IMR-90 (cell line): Measurements from ENCODE around the gene TTC3. TPM values are rescaled to one million over a fixed set of nuclear protein-coding genes. Genes with fewer than 3 reads are reported as not detected.

Experiments used
- ATAC-seq: fragments of 200-7000 bp; cut with Tn5 transposase; 2 replicates; pipeline ENCODE4 v1.9.1; 2020; ENCODE audit warnings: low read depth, mild to moderate bottlenecking, moderate library complexity
- BruUV-seq: library from RNA; stranded (reverse); fragments of 400-500 nt; replicated peaks from 2 replicates; lab custom pipeline; 2021; lab: Mats Ljungman, UMichigan
- CTCF ChIA-PET: fragments of 300-600 bp; formaldehyde crosslinking; extraction: SDS; loops from one replicate; lab custom pipeline; 2021; ENCODE audit warnings: antibody characterized with exemption; lab: Yijun Ruan, JAX
- POLR2A ChIA-PET: fragments of 300-600 bp; sonication (Branson Sonifier 250); formaldehyde crosslinking; loops from one replicate; lab custom pipeline; 2022; ENCODE audit warnings: antibody characterized with exemption; ENCODE audit not compliant: unreplicated experiment; lab: Charles Lee
- DNase-seq: peaks from one replicate; pipeline ENCODE4 v3.0.0; 2013
- H2AFZ ChIP-seq: replicated peaks from 2 replicates; pipeline ENCODE3; 2013; ENCODE audit warnings: low read length, mild to moderate bottlenecking; ENCODE audit not compliant: poor library complexity
- H2AK5ac ChIP-seq: 2 replicates; pipeline ENCODE4 v1.6.1; 2013; ENCODE audit warnings: low read depth, low read length, inconsistent platforms
- H2AK9ac ChIP-seq: replicated peaks from 2 replicates; pipeline ENCODE3; 2013; ENCODE audit warnings: mild to moderate bottlenecking, low read depth, low read length, moderate library complexity; ENCODE audit not compliant: poor library complexity
- H2BK120ac ChIP-seq: 2 replicates; pipeline ENCODE4 v1.6.1; 2013; ENCODE audit warnings: low read depth, low read length, inconsistent platforms
- H2BK15ac ChIP-seq: 3 replicates; pipeline ENCODE4 v1.6.1; 2013; ENCODE audit warnings: low read depth, low read length, inconsistent platforms
- H2BK20ac ChIP-seq: 2 replicates; pipeline ENCODE4 v1.6.1; 2013; ENCODE audit warnings: low read depth, mild to moderate bottlenecking, inconsistent platforms, low read length, moderate library complexity
- H2BK5ac ChIP-seq: 2 replicates; pipeline ENCODE4 v1.6.1; 2013; ENCODE audit warnings: mild to moderate bottlenecking, low read depth, low read length, inconsistent platforms; ENCODE audit not compliant: poor library complexity, severe bottlenecking
- H3K14ac ChIP-seq: replicated peaks from 2 replicates; pipeline ENCODE4 v1.6.1; 2013; ENCODE audit warnings: low read depth, low read length, inconsistent platforms
- H3K18ac ChIP-seq: 2 replicates; pipeline ENCODE4 v1.6.1; 2013; ENCODE audit warnings: low read depth, low read length, control low read depth
- H3K23ac ChIP-seq: 2 replicates; pipeline ENCODE4 v1.6.1; 2013; ENCODE audit warnings: low read depth, low read length, inconsistent platforms
- H3K27ac ChIP-seq: 2 replicates; pipeline ENCODE4 v1.5.1; 2013; ENCODE audit warnings: mild to moderate bottlenecking, control low read depth, low read length; ENCODE audit not compliant: insufficient read depth
- H3K27me3 ChIP-seq: 2 replicates; pipeline ENCODE4 v1.6.1; 2013; ENCODE audit warnings: low read length; ENCODE audit not compliant: control insufficient read depth, insufficient read depth
- H3K36me3 ChIP-seq: 2 replicates; pipeline ENCODE4 v1.6.1; 2013; ENCODE audit warnings: low read length, mixed read lengths; ENCODE audit not compliant: control insufficient read depth, insufficient read depth
- H3K4ac ChIP-seq: 2 replicates; pipeline ENCODE4 v1.6.1; 2013; ENCODE audit warnings: low read depth, low read length, inconsistent platforms
- H3K4me1 ChIP-seq: 2 replicates; pipeline ENCODE4 v1.6.1; 2013; ENCODE audit warnings: low read length, mixed read lengths; ENCODE audit not compliant: control insufficient read depth, insufficient read depth
- H3K4me2 ChIP-seq: 2 replicates; pipeline ENCODE4 v1.6.1; 2013; ENCODE audit warnings: low read depth, mild to moderate bottlenecking, control low read depth, low read length, moderate library complexity
- H3K4me3 ChIP-seq: 2 replicates; pipeline ENCODE4 v1.5.1; 2013; ENCODE audit warnings: low read depth, mild to moderate bottlenecking, control low read depth, low read length, moderate library complexity; ENCODE audit not compliant: insufficient read depth
- H3K56ac ChIP-seq: 2 replicates; pipeline ENCODE4 v1.6.1; 2013; ENCODE audit warnings: low read length, inconsistent platforms; ENCODE audit not compliant: insufficient read depth; ENCODE audit errors: extremely low read depth
- H3K79me1 ChIP-seq, 2 experiments: 2 replicates each; pipeline ENCODE4 v1.6.1; 2013; ENCODE audit warnings: low read length in 2 of 2, inconsistent platforms in 1 of 2, low read depth in 1 of 2
- H3K9ac ChIP-seq: 2 replicates; pipeline ENCODE4 v1.6.1; 2013; ENCODE audit warnings: low read depth, low read length, control low read depth
- H3K9me1 ChIP-seq: 2 replicates; pipeline ENCODE4 v1.6.1; 2013; ENCODE audit warnings: low read length, inconsistent platforms; ENCODE audit not compliant: insufficient read depth
- H3K9me3 ChIP-seq: 2 replicates; pipeline ENCODE4 v1.6.1; 2013; ENCODE audit warnings: low read length; ENCODE audit not compliant: control insufficient read depth, insufficient read depth
- H4K20me1 ChIP-seq: 2 replicates; pipeline ENCODE4 v1.6.1; 2013; ENCODE audit warnings: low read length, inconsistent platforms; ENCODE audit not compliant: insufficient read depth
- H4K5ac ChIP-seq: 2 replicates; pipeline ENCODE4 v1.6.1; 2013; ENCODE audit warnings: mild to moderate bottlenecking, low read depth, low read length, control low read depth
- H4K8ac ChIP-seq, 2 experiments: 2 replicates each; pipeline ENCODE4 v1.6.1; 2013; ENCODE audit warnings: low read depth in 2 of 2, low read length in 2 of 2, control low read depth in 1 of 2, inconsistent platforms in 1 of 2
- H4K91ac ChIP-seq: 2 replicates; pipeline ENCODE4 v1.6.1; 2013; ENCODE audit warnings: low read depth, low read length, inconsistent platforms; ENCODE audit not compliant: insufficient read depth
- BHLHE40 ChIP-seq: fragments of 150-350 bp; IDR thresholded peaks from 2 replicates; pipeline ENCODE4 v1.6.1; 2016; ENCODE audit warnings: mild to moderate bottlenecking, low read depth, low read length
- CEBPB ChIP-seq: IDR thresholded peaks from 2 replicates; pipeline ENCODE4 v1.6.1; 2012; ENCODE audit warnings: low read depth, low read length, improper control_type of control experiment
- CHD1 ChIP-seq: IDR thresholded peaks from 2 replicates; pipeline ENCODE4 v1.6.1; 2012; ENCODE audit warnings: low read depth, low read length, improper control_type of control experiment
- CTCF ChIP-seq: conservative IDR thresholded peaks from 2 replicates; pipeline ENCODE4 v1.5.1; 2012; ENCODE audit warnings: mild to moderate bottlenecking, low read depth, low read length, improper control_type of control experiment
- ELK1 ChIP-seq: fragments of 150-350 bp; IDR thresholded peaks from 2 replicates; pipeline ENCODE4 v1.6.1; 2016; ENCODE audit warnings: low read depth, mild to moderate bottlenecking, low read length, moderate library complexity, borderline replicate concordance
- FOS ChIP-seq: fragments of 150-350 bp; IDR thresholded peaks from 2 replicates; pipeline ENCODE4 v1.6.1; 2016; ENCODE audit warnings: low read depth, low read length
- MAFK ChIP-seq: IDR thresholded peaks from 2 replicates; pipeline ENCODE4 v1.6.1; 2012; ENCODE audit warnings: low read depth, low read length, improper control_type of control experiment
- MXI1 ChIP-seq: IDR thresholded peaks from 2 replicates; pipeline ENCODE4 v1.6.1; 2012; ENCODE audit warnings: low read depth, mild to moderate bottlenecking, low read length, moderate library complexity, borderline replicate concordance
- NFE2L2 ChIP-seq: fragments of 150-350 bp; IDR thresholded peaks from 2 replicates; pipeline ENCODE4 v1.6.1; 2016; ENCODE audit warnings: low read depth, mild to moderate bottlenecking, low read length
- RAD21 ChIP-seq: IDR thresholded peaks from 2 replicates; pipeline ENCODE4 v1.6.1; 2012; ENCODE audit warnings: low read length, improper control_type of control experiment
- RFX5 ChIP-seq: IDR thresholded peaks from 2 replicates; pipeline ENCODE4 v1.8.0; 2012; ENCODE audit warnings: low read depth, mild to moderate bottlenecking, low read length, moderate library complexity
- SMC3 ChIP-seq: fragments of 150-350 bp; IDR thresholded peaks from 2 replicates; pipeline ENCODE4 v1.6.1; 2016; ENCODE audit warnings: low read depth, mild to moderate bottlenecking, antibody characterized with exemption, low read length, moderate library complexity
- USF2 ChIP-seq: fragments of 150-350 bp; IDR thresholded peaks from 2 replicates; pipeline ENCODE4 v1.6.1; 2017; ENCODE audit warnings: mild to moderate bottlenecking, antibody characterized with exemption, low read length, low read depth
- WGBS, 2 experiments: methylation state at CpG; one replicate each; pipeline versions ENCODE4 v1.1.5 to v1.1.7; 2013; ENCODE audit warnings: missing lambda C conversion rate in 2 of 2; ENCODE audit not compliant: insufficient read length in 1 of 2; ENCODE audit errors: extremely low coverage in 2 of 2; 5-methylcytosine and 5-hydroxymethylcytosine counted together
- dilution Hi-C: fragments of 300-500 bp; cut with HindIII; formaldehyde crosslinking; loops from one replicate; pipeline ENCODE4 v1.14.3; 2018; ENCODE audit warnings: low sequenced_read_pairs; ENCODE audit not compliant: unreplicated experiment
- in situ Hi-C: fragments of 300-500 bp; cut with MboI; formaldehyde crosslinking; loops from 3 replicates; pipeline ENCODE4 v1.14.3; 2019; ENCODE audit warnings: low sequenced_read_pairs, inconsistent platforms, mixed read lengths
- intact Hi-C: fragments of 100-400 bp; cut with micrococcal nuclease; formaldehyde crosslinking; loops from 2 replicates; pipeline ENCODE4 v1.10.0; 2022
- polyA plus RNA-seq, 3 experiments: library from polyadenylated mRNA; depleted of rRNA; stranded (reverse); fragments of >200 nt; gene quantifications; 2 replicates each; pipeline ENCODE4 v1.2.3, GENCODE V29; 2012; ENCODE audit warnings: low replicate concordance in 1 of 3
- total RNA-seq: library from RNA; depleted of rRNA; stranded (reverse); fragments of >200 nt; gene quantifications from 2 replicates; pipeline ENCODE4 v1.2.3, GENCODE V29; 2012

TTC3 gene
- total and polyA plus RNA-seq, 2 of the 4 experiments (the other 2 are of a cell fraction) = 96.7 to 293 TPM

- H3K14ac ChIP-seq = no peak overlapping the region; the same call in 1 of the 2 replicates
- no peak overlapping the region for H4K91ac ChIP-seq
- no peak overlapping the region for H2BK20ac ChIP-seq
- no peak overlapping the region for H3K9ac ChIP-seq
- no peak overlapping the region for H2AK5ac ChIP-seq
- DNase-seq (peak; percentile 76), ATAC-seq (no peak; the same call in 1 of the 2 replicates)
- H3K23ac ChIP-seq = no peak overlapping the region
- in situ Hi-C loops (no loop called here), dilution Hi-C loops (no loop called here), intact Hi-C loops (no loop called here)
- TF ChIP-seq CTCF = no peak
- no peak for TF ChIP-seq NFE2L2
- TF ChIP-seq MAFK = no peak
- no peak for TF ChIP-seq CHD1
- TF ChIP-seq SMC3 = no peak
- TF ChIP-seq ELK1 = no peak
- no peak for TF ChIP-seq RAD21
- no peak for TF ChIP-seq CEBPB
- TF ChIP-seq USF2 = no peak
- no peak for TF ChIP-seq FOS
- TF ChIP-seq BHLHE40 = no peak
- TF ChIP-seq MXI1 = no peak
- TF ChIP-seq RFX5 = no peak
- H4K20me1 ChIP-seq = no peaks in the 10 kb centered on the region
- no peak overlapping the region for H3K4me2 ChIP-seq
- no peak overlapping the region for H2BK15ac ChIP-seq
- H3K9me1 ChIP-seq = 0 out of 2 replicates have a peak, but pooled peaks cover 2% of the 10 kb centered on the region
- H2AFZ ChIP-seq = no peak overlapping the region
- peaks cover 18 to 29% of the 10 kb centered on the region in 2 experiments for H3K79me1 ChIP-seq
- H3K18ac ChIP-seq = no peak overlapping the region
- H3K56ac ChIP-seq = no peak overlapping the region
- H3K9me3 ChIP-seq = no peaks in the 10 kb centered on the region
- peaks cover 8% of the 10 kb centered on the region for H3K4me1 ChIP-seq
- peaks cover 30% of the 10 kb centered on the region for H3K36me3 ChIP-seq
- H4K5ac ChIP-seq = no peak overlapping the region
- no peaks in the 10 kb centered on the region for H3K27me3 ChIP-seq
- no peak overlapping the region for H3K4ac ChIP-seq
- CTCF ChIA-PET = no interaction called here
- BruUV-seq = no TSS peak
- POLR2A ChIA-PET = no interaction called here
- H4K8ac ChIP-seq = no peak overlapping the region
- no CpG with 5 or more reads among the region's 4 CpGs for WGBS, 2 experiments
- no peak overlapping the region for H3K27ac ChIP-seq
- no peak overlapping the region for H3K4me3 ChIP-seq
- H2BK5ac ChIP-seq = no peak overlapping the region
- no peak overlapping the region for H2BK120ac ChIP-seq
- H2AK9ac ChIP-seq = no peak overlapping the region
Measured at GRCh38 chr21:37145635-37146111, 72.6 kb downstream of the TTC3 start.
